Stimulated activated CD4-positive, alpha-beta T cell treated with anti-CD3 and anti-CD28 coated beads, Interleukin-1b, Interleukin-23, amount 100 ng/mL, for 48 hours (primary cell): ENCODE data around the gene CCT8.

ENCODE experiments used
- DNase-seq: peaks from one replicate; pipeline ENCODE4 v3.0.0-alpha.2; 2020

CCT8 gene

GRCh38 chr21:29077651-29078090 is 4.2 kb upstream of the CCT8 start:
- peak; percentile 17 for DNase-seq

GRCh38 chr21:29076731-29077640 is 3.5 kb upstream of the CCT8 start:
- DNase-seq: peak; percentile 82

- no peak for DNase-seq
These were observed 2.4 kb upstream of the CCT8 start for GRCh38 chr21:29075706-29076466.

- DNase-seq: no peak
These were observed 1.3 kb upstream of the CCT8 start for GRCh38 chr21:29074783-29075182.

GRCh38 chr21:29074007-29074376 is 544 bp upstream of the CCT8 start:
- DNase-seq: no peak

- DNase-seq: no peak
These were observed 601 bp downstream of the CCT8 start for GRCh38 chr21:29072873-29073221.

GRCh38 chr21:29064850-29065481 is 8.5 kb downstream of the CCT8 start:
- no peak for DNase-seq

- DNase-seq: no peak
These were observed 16.9 kb downstream of the CCT8 start for GRCh38 chr21:29056538-29057050.

GRCh38 chr21:29056005-29056404 is 17.4 kb downstream of the CCT8 start:
- no peak for DNase-seq

GRCh38 chr21:29055080-29055479 is 18.4 kb downstream of the CCT8 start:
- no peak for DNase-seq

- DNase-seq: no peak
These were observed 19.8 kb downstream of the CCT8 start for GRCh38 chr21:29053656-29054055.

GRCh38 chr21:29053011-29053553 is 20.4 kb downstream of the CCT8 start:
- DNase-seq: no peak

GRCh38 chr21:29052224-29052623 is 21.2 kb downstream of the CCT8 start:
- DNase-seq: no peak

GRCh38 chr21:29034678-29035077 is 38.8 kb downstream of the CCT8 start:
- no peak for DNase-seq

GRCh38 chr21:29033871-29034270 is 39.6 kb downstream of the CCT8 start:
- DNase-seq: no peak

- DNase-seq: no peak
These were observed 40.1 kb downstream of the CCT8 start for GRCh38 chr21:29033301-29033700.

GRCh38 chr21:29030909-29031308 is 42.5 kb downstream of the CCT8 start:
- no peak for DNase-seq

GRCh38 chr21:29029524-29029923 is 43.9 kb downstream of the CCT8 start:
- no peak for DNase-seq

- no peak for DNase-seq
These were observed 48.1 kb downstream of the CCT8 start for GRCh38 chr21:29025328-29025713.

- DNase-seq: peak; percentile 94
These were observed 48.7 kb downstream of the CCT8 start, which contains the start of gene USP16 for GRCh38 chr21:29024474-29025327. Gene USP16 (plus strand): TSS chr21:29024668. CDS start chr21:29027914, 3,246 bp downstream.

- DNase-seq: no peak
These were observed 51.3 kb downstream of the CCT8 start for GRCh38 chr21:29022166-29022565.

GRCh38 chr21:29018540-29018939 is 54.9 kb downstream of the CCT8 start:
- no peak for DNase-seq
